Hepatic stellate cell (primary cell): ENCODE results near the gene IL12B.
"Not testable (repeated sequence)": the region's sequence is repeated elsewhere in the genome, so short reads cannot be mapped to it uniquely, and the experiment has no call there.

Experiments
- DNase-seq: peaks from one replicate; pipeline ENCODE4 v3.0.0; 2011; ENCODE audit warnings: low spot score

The IL12B gene

DNA sequence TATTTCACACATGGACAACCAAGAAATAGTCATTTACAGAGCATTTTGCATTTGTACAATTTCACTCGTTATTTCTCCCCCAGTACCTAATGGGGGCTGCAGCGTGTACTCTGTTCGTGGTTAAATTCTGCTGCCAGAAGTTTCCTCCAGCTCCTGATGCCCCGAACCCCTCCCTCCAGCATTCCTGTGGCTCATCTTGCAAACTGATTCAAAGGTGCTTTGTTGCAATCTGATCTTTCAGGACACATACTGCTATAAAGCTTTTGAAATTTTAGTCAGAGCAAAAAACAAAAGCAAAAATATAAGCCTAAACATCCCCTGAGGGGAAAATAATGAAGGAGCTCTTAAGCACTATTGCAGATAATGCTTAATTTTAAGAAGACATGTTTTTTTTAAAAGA lies 39.5 kb downstream of the IL12B start:
- no peak for DNase-seq

DNA sequence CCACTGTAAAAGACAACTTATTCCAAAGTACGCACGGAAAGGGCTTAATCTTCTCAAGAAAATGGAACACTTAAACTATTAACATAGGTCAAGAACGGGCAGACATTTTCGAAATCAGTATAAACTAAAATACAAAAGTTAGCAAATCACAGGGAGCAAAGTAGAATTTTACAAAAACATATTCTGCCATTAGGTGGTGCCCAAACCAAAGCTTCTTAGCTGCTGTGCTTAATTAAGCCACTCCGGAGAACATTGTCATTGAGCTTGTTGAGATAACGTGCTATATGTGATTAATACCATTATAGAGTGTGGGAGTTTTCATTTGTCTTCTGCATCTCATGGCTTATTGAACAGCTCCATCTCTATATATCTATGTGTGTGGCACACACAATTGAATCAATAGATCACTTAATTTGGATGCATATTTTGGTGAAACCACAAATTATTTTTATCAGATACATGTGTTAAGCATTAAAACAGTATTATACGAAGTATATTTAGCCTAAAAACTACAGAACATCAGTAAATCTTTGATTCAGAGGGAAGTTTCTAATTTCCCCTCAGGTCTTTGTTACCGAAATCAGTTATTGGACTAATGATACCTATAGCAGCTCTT lies 43.8 kb downstream of the IL12B start:
- no peak for DNase-seq

DNA sequence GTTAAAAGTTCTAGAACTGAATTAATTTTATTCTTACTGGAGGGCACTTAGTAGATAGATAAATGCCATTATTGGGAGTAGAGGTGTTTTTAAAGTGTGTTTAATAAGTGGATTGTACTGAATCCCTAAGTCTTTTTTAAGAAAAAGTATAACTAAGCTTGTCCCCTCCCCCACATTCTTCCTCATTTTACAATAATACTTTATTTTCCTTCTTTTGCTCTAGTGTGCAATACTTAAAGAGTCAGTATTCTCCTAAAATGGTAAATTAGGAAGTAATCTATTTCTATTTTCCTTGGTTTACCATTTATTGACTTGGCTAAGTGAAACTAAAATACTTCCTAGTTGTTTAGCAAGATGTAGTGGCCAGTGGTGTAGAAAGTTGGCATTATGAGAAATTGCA lies 55.6 kb downstream of the IL12B start:
- no peak for DNase-seq

DNA sequence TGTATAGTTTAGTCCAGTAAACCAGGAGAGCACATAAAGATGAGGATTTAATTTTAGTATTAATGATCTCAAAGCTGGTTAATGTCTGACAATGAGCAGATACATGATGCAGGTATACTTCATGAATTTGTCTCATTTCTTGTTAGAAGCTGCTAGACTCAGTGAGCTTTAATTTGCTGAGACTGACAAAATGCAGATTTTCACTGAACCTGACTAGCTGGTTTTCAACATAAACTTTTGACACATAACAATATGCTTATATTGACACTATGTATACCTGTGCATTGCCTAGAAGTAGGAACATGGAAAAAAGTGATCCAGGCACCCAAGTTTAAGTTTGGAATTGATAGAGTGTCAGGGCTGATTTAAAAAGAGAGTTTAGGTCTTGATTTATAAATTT lies 56.4 kb downstream of the IL12B start:
- DNase-seq, result no peak

DNA sequence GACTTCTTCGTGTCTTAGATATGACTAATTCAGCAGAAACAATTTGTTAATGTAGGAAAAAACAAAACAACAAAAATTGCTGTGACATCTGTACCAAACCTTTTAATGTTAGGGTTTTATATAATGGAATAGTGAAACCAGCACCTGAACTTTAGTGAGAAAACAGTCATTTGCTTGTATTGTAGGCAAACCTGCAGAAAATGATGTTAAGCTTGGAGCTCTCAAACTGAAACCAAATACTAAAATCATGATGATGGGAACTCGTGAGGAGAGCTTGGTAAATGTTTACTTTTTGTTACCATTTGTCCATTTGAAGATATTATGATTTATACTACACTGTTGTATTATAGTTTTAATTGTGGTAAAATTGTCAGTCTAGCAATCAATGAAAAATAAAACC lies 60.6 kb downstream of the IL12B start:
- no peak for DNase-seq

DNA sequence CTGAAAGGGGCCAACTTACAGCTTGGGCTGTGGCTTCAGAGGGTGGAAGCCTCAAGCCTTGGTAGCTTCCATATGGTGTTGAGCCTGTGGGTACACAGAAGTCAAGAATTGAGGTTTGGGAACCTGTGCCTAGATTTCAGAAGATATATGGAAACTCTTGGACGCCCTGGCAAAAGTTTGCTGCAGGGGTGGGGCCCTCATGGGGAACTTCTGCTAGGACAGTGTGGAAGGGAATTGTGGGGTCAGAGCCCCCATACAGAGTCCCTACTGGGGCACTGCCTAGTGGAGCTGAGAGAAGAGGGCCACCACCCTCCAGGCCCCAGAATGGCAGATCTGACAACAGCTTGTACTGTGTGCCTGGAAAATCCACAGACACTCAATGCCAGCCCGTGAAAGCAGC lies 63.5 kb downstream of the IL12B start:
- DNase-seq, result not testable (repeated sequence)
